ENCODE data around the gene KLHL40.

KLHL40 gene

DNA sequence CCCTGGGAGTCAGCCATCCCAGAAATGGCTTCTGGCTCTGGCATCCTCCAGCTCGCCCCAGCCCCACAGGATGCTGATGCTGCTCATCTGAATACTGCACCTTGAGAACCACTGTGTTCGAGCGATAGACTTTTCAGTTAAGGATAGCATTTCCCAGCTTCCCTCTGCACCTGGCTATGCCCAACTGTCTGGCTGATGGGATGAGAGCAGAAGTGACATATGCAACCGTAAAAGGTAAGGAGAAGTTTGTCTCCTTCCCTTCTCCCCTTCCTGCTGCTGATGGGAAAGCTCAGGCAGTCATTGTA, 27.0 kb downstream of the KLHL40 start:
- no peaks in the 10 kb centered on the region for H3K9me3 ChIP-seq (ENCODE audit: severe bottlenecking)
- no peak overlapping the region for H3K27ac ChIP-seq (ENCODE audit: poor library complexity, severe bottlenecking)
- TF ChIP-seq, protein P1, sequence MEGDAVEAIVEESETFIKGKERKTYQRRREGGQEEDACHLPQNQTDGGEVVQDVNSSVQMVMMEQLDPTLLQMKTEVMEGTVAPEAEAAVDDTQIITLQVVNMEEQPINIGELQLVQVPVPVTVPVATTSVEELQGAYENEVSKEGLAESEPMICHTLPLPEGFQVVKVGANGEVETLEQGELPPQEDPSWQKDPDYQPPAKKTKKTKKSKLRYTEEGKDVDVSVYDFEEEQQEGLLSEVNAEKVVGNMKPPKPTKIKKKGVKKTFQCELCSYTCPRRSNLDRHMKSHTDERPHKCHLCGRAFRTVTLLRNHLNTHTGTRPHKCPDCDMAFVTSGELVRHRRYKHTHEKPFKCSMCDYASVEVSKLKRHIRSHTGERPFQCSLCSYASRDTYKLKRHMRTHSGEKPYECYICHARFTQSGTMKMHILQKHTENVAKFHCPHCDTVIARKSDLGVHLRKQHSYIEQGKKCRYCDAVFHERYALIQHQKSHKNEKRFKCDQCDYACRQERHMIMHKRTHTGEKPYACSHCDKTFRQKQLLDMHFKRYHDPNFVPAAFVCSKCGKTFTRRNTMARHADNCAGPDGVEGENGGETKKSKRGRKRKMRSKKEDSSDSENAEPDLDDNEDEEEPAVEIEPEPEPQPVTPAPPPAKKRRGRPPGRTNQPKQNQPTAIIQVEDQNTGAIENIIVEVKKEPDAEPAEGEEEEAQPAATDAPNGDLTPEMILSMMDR (IDR thresholded peaks at IDR 0.05; ENCODE audit: poor library complexity, severe bottlenecking): no peak
- H3K36me3 ChIP-seq (ENCODE audit: low read depth): no peaks in the 10 kb centered on the region
- no peak overlapping the region for H3K4me3 ChIP-seq (ENCODE audit: severe bottlenecking)
- H3K4me1 ChIP-seq (ENCODE audit: insufficient read depth, poor library complexity, severe bottlenecking): no peaks in the 10 kb centered on the region
- H3K27me3 ChIP-seq (ENCODE audit: insufficient read depth, poor library complexity, severe bottlenecking): no peaks in the 10 kb centered on the region
- ATAC-seq (ENCODE audit: low read depth) (no peak), DNase-seq (ENCODE audit: low spot score) (no peak)

DNA sequence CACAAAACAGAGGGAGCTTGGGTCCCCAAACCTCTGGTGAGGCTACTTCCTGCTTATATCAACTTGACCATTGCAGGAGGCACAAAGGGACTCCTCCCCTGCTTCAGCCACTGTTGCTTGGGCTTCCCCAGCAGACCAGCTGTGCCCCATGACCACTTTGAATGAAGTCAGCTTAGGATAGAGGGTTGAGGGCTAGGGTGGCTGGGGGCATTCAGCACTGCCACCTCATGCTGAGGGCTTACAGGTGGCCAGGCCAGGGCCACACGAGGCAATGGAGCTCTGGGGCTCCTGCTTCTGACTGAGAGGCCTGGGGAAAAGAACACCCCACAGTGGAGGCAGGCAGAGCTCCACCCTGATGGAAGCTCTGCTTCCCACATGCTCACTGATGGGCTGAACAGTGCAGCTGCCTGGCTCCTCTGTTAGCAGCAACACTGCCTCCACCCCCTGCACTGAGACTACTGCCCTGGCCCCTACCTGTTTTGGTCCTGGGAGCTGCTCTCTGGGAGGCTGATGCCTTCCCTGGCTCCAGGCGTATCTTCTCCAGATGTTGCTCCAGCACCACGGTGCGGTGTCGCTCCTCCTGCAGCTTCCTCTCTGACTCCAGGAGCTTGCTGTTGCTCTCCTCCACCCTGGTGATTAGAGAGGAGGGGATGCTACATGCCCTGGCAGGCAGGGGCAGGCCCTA, 27.5 kb downstream of the KLHL40 start:
- Histone ChIP-seq H3K36me3 (ENCODE audit: low read depth) (no peaks in the 10 kb centered on the region), H3K27ac (ENCODE audit: poor library complexity, severe bottlenecking) (no peak overlapping the region), H3K27me3 (ENCODE audit: insufficient read depth, poor library complexity, severe bottlenecking) (no peaks in the 10 kb centered on the region), H3K9me3 (ENCODE audit: severe bottlenecking) (no peaks in the 10 kb centered on the region), H3K4me1 (ENCODE audit: insufficient read depth, poor library complexity, severe bottlenecking) (no peaks in the 10 kb centered on the region), H3K4me3 (ENCODE audit: severe bottlenecking) (no peak overlapping the region)
- ATAC-seq (ENCODE audit: low read depth): no peak
- DNase-seq (ENCODE audit: low spot score): peak; percentile 41
- TF ChIP-seq, protein P1 (IDR thresholded peaks at IDR 0.05; ENCODE audit: poor library complexity, severe bottlenecking): no peak

DNA sequence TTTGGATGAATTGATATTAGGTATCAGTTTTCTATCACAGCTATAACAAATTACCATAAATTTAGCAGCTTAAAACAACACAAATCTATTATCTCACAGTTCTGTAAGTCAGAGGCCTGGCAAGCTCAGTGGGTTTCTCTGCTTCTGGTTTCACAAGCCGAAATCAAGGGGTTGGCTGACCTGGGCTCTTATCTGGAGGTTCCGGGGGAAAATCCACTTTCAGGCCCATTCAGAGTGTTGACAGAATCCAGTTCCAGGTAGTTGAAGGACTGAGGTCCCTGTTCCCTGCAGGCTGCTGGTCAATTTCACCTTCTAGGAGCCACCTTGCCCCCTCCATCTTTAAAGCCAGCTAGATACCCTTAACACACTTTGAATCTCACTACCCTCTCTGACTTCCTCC, 28.4 kb downstream of the KLHL40 start:
- ATAC-seq (ENCODE audit: low read depth) (no peak), DNase-seq (ENCODE audit: low spot score) (no peak)
- Histone ChIP-seq H3K27me3 (ENCODE audit: insufficient read depth, poor library complexity, severe bottlenecking) (no peaks in the 10 kb centered on the region), H3K4me1 (ENCODE audit: insufficient read depth, poor library complexity, severe bottlenecking) (no peaks in the 10 kb centered on the region), H3K36me3 (ENCODE audit: low read depth) (no peaks in the 10 kb centered on the region), H3K27ac (ENCODE audit: poor library complexity, severe bottlenecking) (no peak overlapping the region), H3K4me3 (ENCODE audit: severe bottlenecking) (no peak overlapping the region), H3K9me3 (ENCODE audit: severe bottlenecking) (no peaks in the 10 kb centered on the region)
- TF ChIP-seq, protein P1 (IDR thresholded peaks at IDR 0.05; ENCODE audit: poor library complexity, severe bottlenecking): no peak

DNA sequence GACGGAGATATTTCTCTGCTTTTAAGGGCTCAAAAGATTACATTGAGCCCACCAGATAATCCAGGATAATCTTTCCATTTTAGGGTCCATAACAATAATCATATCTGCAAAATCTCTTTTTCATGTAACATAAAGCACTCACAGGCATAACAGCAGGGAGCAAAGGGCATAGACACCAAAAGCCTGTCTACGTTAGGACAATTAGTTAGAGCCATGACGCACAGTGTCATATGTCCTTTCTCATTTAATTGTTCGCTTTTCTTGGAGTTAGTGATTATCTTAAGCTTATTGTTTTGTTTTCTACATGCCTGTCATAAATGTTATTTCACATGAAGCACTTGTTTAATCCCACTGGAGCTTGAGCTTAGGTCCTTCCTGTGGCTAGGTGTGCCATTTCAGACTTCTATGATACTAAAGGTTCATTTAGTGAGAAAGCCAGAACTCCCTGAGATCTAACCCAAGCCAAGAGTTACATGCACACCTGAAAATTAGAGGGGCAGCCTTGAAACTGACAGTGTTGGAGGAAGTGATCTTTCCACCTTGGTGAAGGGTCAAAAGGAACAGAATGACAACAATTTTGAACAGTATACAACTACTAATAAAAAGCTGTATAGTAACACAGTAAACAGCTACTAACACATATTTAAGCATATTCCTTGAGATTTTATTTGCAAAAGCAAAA, 29.0 kb downstream of the KLHL40 start:
- no peak overlapping the region for H3K27ac ChIP-seq (ENCODE audit: poor library complexity, severe bottlenecking)
- DNase-seq (ENCODE audit: low spot score) (no peak), ATAC-seq (ENCODE audit: low read depth) (no peak)
- H3K9me3 ChIP-seq (ENCODE audit: severe bottlenecking): no peaks in the 10 kb centered on the region
- TF ChIP-seq, protein P1 (IDR thresholded peaks at IDR 0.05; ENCODE audit: poor library complexity, severe bottlenecking): no peak
- H3K27me3 ChIP-seq (ENCODE audit: insufficient read depth, poor library complexity, severe bottlenecking): no peaks in the 10 kb centered on the region
- H3K36me3 ChIP-seq (ENCODE audit: low read depth): no peaks in the 10 kb centered on the region
- H3K4me3 ChIP-seq (ENCODE audit: severe bottlenecking): no peak overlapping the region
- no peaks in the 10 kb centered on the region for H3K4me1 ChIP-seq (ENCODE audit: insufficient read depth, poor library complexity, severe bottlenecking)

DNA sequence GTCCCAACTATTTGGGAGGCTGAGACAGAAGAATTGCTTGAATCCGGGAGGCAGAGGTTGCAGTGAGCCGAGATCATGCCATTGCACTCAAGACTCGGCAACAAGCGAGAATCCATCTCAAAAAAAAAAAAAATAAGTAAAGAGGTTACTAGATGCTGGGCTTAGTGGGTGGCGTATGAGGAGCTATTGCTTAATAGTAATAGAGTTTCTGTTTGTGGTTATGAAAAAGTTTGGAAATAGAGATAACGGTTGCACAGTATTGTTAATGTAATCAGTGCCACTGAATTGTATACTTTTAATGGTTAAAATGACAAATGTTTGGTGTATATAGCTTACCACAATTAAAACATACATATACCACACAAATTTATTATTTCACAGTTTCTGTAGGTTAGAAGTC, 32.0 kb downstream of the KLHL40 start:
- TF ChIP-seq, protein P1 (IDR thresholded peaks at IDR 0.05; ENCODE audit: poor library complexity, severe bottlenecking): no peak
- ATAC-seq (ENCODE audit: low read depth): no peak
- Histone ChIP-seq H3K4me1 (ENCODE audit: insufficient read depth, poor library complexity, severe bottlenecking) (no peaks in the 10 kb centered on the region), H3K27me3 (ENCODE audit: insufficient read depth, poor library complexity, severe bottlenecking) (no peaks in the 10 kb centered on the region), H3K9me3 (ENCODE audit: severe bottlenecking) (no peaks in the 10 kb centered on the region), H3K36me3 (ENCODE audit: low read depth) (no peaks in the 10 kb centered on the region), H3K27ac (ENCODE audit: poor library complexity, severe bottlenecking) (no peak overlapping the region), H3K4me3 (ENCODE audit: severe bottlenecking) (no peak overlapping the region)
- no peak for DNase-seq (ENCODE audit: low spot score)
